ENCODE measurements around the gene PKLR. TPM values are rescaled to one million over a fixed set of nuclear protein-coding genes. Genes with fewer than 3 reads are reported as not detected.
"Not testable (repeated sequence)": the region's sequence is repeated elsewhere in the genome, so short reads cannot be mapped to it uniquely, and the experiment has no call there.

PKLR gene
- polyA plus RNA-seq, 1 donor, result 55.6 TPM

GRCh38 chr1:155250246-155250632, 51.0 kb downstream of the PKLR start:
- Histone ChIP-seq H3K27ac (ENCODE audit: low read length) (no peak overlapping the region), H3K36me3 (ENCODE audit: control insufficient read depth, insufficient read depth, low read length) (peaks cover 14% of the 10 kb centered on the region), H3K4me1 (ENCODE audit: control insufficient read depth, insufficient read depth, low read length) (peaks cover 15% of the 10 kb centered on the region), H3K4me3 (ENCODE audit: low read length) (peak overlapping the region; percentile 55), H3K9me3 (ENCODE audit: control insufficient read depth, low read depth, low read length) (no peaks in the 10 kb centered on the region), H3K27me3 (ENCODE audit: control insufficient read depth, insufficient read depth, low read length) (no peaks in the 10 kb centered on the region)
- WGBS (ENCODE audit: insufficient coverage, low lambda C conversion rate), result no CpG with 5 or more reads among the region's 28 CpGs
- DNase-seq, result no peak

DNA sequence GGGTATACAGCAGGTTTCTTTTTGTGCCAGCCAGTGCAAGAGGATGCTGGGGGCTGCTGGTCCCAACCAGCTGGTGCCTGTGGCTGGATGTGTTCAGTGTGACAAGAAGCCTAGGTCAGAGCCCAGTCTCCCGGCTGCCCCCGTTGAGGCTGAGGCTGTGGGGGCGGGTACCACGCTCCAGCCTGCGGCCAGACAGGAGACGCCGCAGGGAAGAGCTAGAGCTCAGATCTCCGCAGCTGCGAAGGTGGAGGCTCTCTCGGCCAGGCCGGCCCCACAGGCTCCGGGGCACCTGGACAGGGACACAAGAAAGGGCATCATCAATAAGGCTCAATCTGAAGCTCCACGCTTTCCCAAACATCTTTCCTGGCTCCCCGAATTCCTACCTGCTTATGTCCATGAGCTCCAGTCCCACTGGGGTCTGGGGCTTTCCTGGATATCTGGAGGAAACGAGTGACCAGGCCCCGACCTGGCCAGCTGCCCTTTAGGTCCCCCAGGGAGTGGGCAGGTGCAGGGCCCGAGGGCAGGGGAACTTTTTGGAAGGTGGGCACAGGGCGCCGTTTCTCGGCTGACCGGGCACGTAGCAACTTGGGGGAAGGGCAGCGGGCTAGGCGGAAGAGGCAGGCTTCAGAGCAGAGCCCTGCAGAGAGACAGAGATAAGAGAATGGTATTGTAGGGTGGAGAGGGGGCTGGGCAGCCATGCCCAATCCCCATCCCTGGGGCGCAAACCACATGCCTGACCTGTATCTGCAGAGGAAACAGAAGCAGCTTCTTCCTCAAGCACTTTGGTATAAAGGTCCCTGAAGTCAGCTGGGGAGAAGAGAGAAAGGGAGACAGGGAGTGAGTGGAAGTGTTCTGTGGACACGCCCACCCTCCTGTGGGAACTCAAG, 53.3 kb downstream of the PKLR start:
- peaks cover 4% of the 10 kb centered on the region for H3K9me3 ChIP-seq (ENCODE audit: control insufficient read depth, low read depth, low read length)
- H3K27me3 ChIP-seq (ENCODE audit: control insufficient read depth, insufficient read depth, low read length), result no peaks in the 10 kb centered on the region
- no peak overlapping the region for H3K4me3 ChIP-seq (ENCODE audit: low read length)
- peaks cover 14% of the 10 kb centered on the region for H3K36me3 ChIP-seq (ENCODE audit: control insufficient read depth, insufficient read depth, low read length)
- no CpG with 5 or more reads among the region's 26 CpGs for WGBS (ENCODE audit: insufficient coverage, low lambda C conversion rate)
- H3K4me1 ChIP-seq (ENCODE audit: control insufficient read depth, insufficient read depth, low read length), result peaks cover 13% of the 10 kb centered on the region
- no peak overlapping the region for H3K27ac ChIP-seq (ENCODE audit: low read length)
- no peak for DNase-seq

DNA sequence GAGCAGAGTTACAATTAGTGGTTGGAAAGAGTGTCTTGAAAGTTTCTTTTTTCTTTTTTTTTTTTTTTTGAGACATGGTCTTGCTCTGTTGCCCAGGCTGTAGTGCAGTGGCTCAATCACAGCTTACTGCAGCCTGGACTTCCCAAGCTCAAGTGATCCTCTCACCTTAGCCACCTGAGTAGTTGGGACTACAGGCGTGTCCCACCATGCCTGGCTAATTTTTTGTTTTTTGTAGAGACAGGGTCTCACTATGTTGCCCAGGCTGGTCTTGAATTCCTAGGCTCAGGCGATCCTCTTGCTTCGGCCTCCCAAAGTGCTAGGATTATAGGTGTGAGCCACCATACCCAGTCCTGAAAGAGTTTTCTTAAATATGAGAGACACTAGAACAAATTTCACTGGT, 54.4 kb downstream of the PKLR start:
- H3K27ac ChIP-seq (ENCODE audit: low read length); H3K4me3 ChIP-seq (ENCODE audit: low read length); DNase-seq; H3K9me3 ChIP-seq (ENCODE audit: control insufficient read depth, low read depth, low read length); H3K27me3 ChIP-seq (ENCODE audit: control insufficient read depth, insufficient read depth, low read length): not testable (repeated sequence)
- Histone ChIP-seq H3K4me1 (ENCODE audit: control insufficient read depth, insufficient read depth, low read length) (peaks cover 13% of the 10 kb centered on the region), H3K36me3 (ENCODE audit: control insufficient read depth, insufficient read depth, low read length) (peaks cover 14% of the 10 kb centered on the region)
- 100% methylated on average over 2 of the region's 3 CpGs for WGBS (ENCODE audit: insufficient coverage, low lambda C conversion rate)

- Histone ChIP-seq H3K27me3 (ENCODE audit: control insufficient read depth, insufficient read depth, low read length) (no peaks in the 10 kb centered on the region), H3K27ac (ENCODE audit: low read length) (peak overlapping the region; percentile 90), H3K36me3 (ENCODE audit: control insufficient read depth, insufficient read depth, low read length) (peaks cover 14% of the 10 kb centered on the region), H3K9me3 (ENCODE audit: control insufficient read depth, low read depth, low read length) (peaks cover 4% of the 10 kb centered on the region), H3K4me1 (ENCODE audit: control insufficient read depth, insufficient read depth, low read length) (peaks cover 7% of the 10 kb centered on the region), H3K4me3 (ENCODE audit: low read length) (peak overlapping the region; percentile 75)
- no peak for DNase-seq
- WGBS (ENCODE audit: insufficient coverage, low lambda C conversion rate), result no CpG with 5 or more reads among the region's 8 CpGs
Observed at GRCh38 chr1:155245163-155245524, 56.1 kb downstream of the PKLR start.

DNA sequence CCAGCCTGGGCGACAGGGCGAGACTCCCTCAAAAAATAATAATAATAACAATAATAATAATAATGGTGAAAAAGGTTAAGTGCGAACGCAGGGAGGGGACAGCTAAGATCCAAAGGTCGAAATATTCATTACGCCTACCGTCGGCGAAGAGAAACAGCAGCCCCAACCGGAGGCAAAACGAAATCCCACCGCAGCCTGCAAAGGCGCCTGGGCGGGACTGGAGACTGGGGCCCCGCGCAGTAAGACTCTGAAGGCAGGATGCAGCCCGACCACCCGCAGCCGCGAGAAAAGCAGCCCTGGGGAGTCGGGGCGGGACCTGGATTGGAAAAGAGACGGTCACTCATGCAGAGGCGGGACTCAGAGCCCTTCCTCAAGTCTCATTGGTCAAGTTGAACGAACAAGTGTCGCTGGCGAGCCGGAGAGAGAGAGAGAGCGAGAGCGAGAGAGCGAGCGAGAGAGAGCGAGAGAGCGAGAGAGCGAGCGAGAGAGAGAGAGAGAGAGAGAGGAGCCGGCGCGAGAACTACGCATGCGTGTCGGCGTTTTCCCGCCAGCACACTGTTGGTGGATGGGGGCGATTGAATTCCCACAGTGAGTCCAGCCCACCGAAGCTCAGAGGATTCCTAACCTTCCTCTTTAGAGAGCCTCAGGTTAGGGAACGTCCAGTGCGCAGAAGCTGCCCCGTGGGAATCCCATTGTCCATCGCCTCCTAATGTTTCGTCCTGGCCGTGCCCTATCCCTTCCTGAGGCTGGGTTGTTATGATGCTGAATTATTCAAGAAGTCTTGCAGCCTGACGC, 56.7 kb downstream of the PKLR start:
- H3K27ac ChIP-seq (ENCODE audit: low read length), result peak overlapping the region; percentile 90
- H3K4me1 ChIP-seq (ENCODE audit: control insufficient read depth, insufficient read depth, low read length), result peaks cover 7% of the 10 kb centered on the region
- DNase-seq, result peak; percentile 96 to 98
- peaks cover 4% of the 10 kb centered on the region for H3K9me3 ChIP-seq (ENCODE audit: control insufficient read depth, low read depth, low read length)
- no CpG with 5 or more reads among the region's 53 CpGs for WGBS (ENCODE audit: insufficient coverage, low lambda C conversion rate)
- H3K4me3 ChIP-seq (ENCODE audit: low read length), result peak overlapping the region; percentile 75
- H3K27me3 ChIP-seq (ENCODE audit: control insufficient read depth, insufficient read depth, low read length), result no peaks in the 10 kb centered on the region
- peaks cover 18% of the 10 kb centered on the region for H3K36me3 ChIP-seq (ENCODE audit: control insufficient read depth, insufficient read depth, low read length)

DNA sequence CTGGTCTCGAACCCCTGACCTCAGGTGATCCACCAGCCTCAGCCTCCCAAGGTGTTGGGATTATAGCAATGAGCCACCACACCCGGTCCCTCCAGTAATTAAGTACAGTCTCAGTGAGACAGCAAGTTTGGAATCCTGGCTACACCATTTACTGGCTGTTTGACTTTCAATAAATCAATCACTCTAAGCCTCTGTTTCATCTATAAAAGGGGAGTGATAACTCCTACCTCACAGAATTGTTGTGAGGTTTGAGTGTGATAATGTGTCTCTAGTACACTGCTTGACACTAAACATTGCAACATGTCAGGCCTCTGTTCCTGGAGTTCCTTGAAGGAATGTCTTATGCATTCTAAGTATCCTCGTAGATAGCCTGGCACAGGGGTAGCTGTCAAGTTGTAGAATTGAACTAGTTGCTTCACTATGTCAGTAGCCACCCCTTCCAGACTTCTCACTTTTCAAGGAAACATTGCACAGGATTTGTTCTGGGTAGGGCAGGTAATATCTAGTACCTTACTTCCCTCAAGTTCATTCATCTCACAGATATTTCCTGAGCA, 58.4 kb downstream of the PKLR start:
- no peak overlapping the region for H3K4me3 ChIP-seq (ENCODE audit: low read length)
- peaks cover 7% of the 10 kb centered on the region for H3K4me1 ChIP-seq (ENCODE audit: control insufficient read depth, insufficient read depth, low read length)
- WGBS (ENCODE audit: insufficient coverage, low lambda C conversion rate), result no CpG with 5 or more reads among the region's 3 CpGs
- no peak overlapping the region for H3K27ac ChIP-seq (ENCODE audit: low read length)
- peaks cover 19% of the 10 kb centered on the region for H3K36me3 ChIP-seq (ENCODE audit: control insufficient read depth, insufficient read depth, low read length)
- no peak for DNase-seq
- H3K9me3 ChIP-seq (ENCODE audit: control insufficient read depth, low read depth, low read length), result peaks cover 4% of the 10 kb centered on the region
- H3K27me3 ChIP-seq (ENCODE audit: control insufficient read depth, insufficient read depth, low read length), result no peaks in the 10 kb centered on the region

- Histone ChIP-seq H3K9me3 (ENCODE audit: control insufficient read depth, low read depth, low read length) (peaks cover 4% of the 10 kb centered on the region), H3K27ac (ENCODE audit: low read length) (no peak overlapping the region), H3K4me1 (ENCODE audit: control insufficient read depth, insufficient read depth, low read length) (peaks cover 7% of the 10 kb centered on the region), H3K4me3 (ENCODE audit: low read length) (no peak overlapping the region), H3K27me3 (ENCODE audit: control insufficient read depth, insufficient read depth, low read length) (no peaks in the 10 kb centered on the region), H3K36me3 (ENCODE audit: control insufficient read depth, insufficient read depth, low read length) (peaks cover 16% of the 10 kb centered on the region)
- no peak for DNase-seq
- no CpG with 5 or more reads among the region's 4 CpGs for WGBS (ENCODE audit: insufficient coverage, low lambda C conversion rate)
Observed at GRCh38 chr1:155241841-155242264, 59.4 kb downstream of the PKLR start.

DNA sequence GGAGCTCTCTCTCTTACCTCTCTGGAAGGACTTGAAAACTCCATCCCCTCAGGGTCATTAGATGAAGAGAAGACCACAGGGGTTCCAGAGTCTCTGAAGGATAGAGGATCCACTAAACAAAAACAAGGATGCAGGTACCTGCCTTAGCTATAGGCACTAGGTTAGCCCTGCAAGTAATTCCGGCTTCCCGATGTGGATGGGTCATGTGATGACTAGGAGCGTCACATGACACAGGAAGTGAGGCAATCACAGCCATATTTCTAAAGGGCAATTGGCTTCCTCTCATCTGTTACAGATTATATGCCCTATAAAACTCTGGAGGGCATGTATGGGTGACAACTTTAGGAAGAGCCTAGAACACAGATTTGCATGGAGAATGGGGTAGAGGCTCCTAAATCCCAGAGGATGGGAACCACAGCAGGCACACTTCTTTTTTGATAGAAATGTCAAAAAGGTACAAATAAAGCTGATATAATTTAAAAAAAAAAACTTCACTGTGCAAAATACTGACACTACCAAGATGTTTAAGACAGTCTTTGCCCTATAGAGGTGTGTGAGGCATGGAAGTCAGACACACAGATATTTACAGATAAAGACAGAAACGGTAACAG, 60.1 kb downstream of the PKLR start:
- Histone ChIP-seq H3K36me3 (ENCODE audit: control insufficient read depth, insufficient read depth, low read length) (peaks cover 22% of the 10 kb centered on the region), H3K9me3 (ENCODE audit: control insufficient read depth, low read depth, low read length) (peaks cover 4% of the 10 kb centered on the region), H3K27ac (ENCODE audit: low read length) (no peak overlapping the region), H3K4me3 (ENCODE audit: low read length) (peak overlapping the region; percentile 31), H3K27me3 (ENCODE audit: control insufficient read depth, insufficient read depth, low read length) (no peaks in the 10 kb centered on the region), H3K4me1 (ENCODE audit: control insufficient read depth, insufficient read depth, low read length) (peaks cover 7% of the 10 kb centered on the region)
- DNase-seq, result peak; percentile 71 to 84
- WGBS (ENCODE audit: insufficient coverage, low lambda C conversion rate), result 40% methylated on average over 1 of the region's 4 CpGs

Data from large intestine (tissue), 3 donors.